DOHH2 (cell line): ENCODE data around the gene PRAME.

Experiments used
- CTCF ChIP-seq: fragments of 200-600 bp; sonication (generic); IDR thresholded peaks from one replicate; pipeline ENCODE4 v1.5.1; 2014; ENCODE audit warnings: antibody characterized with exemption, mild to moderate bottlenecking, low read depth, low read length; ENCODE audit not compliant: poor library complexity, severe bottlenecking
- EZH2phosphoT487 ChIP-seq: fragments of 200-600 bp; sonication (generic); IDR thresholded peaks from 2 replicates; pipeline ENCODE4 v1.6.1; 2017; ENCODE audit warnings: borderline replicate concordance, mild to moderate bottlenecking, antibody characterized with exemption, low read length, moderate library complexity, mixed read lengths

GRCh38 chr22:22550789-22551434 lies 8.2 kb downstream of the PRAME start:
- no peak for TF ChIP-seq CTCF
- TF ChIP-seq EZH2phosphoT487: no peak
